ENCODE results near the gene IL22RA2. TPM values are rescaled to one million over a fixed set of nuclear protein-coding genes. Genes with fewer than 3 reads are reported as not detected.
A peak's percentile ranks its signal among the peaks of the same experiment; 100 is the strongest.

The IL22RA2 gene
- total and polyA plus RNA-seq, 2 of the 13 experiments (the other 11 are each of a cell fraction or from before 2014, with no cell fraction given): not detected

DNA sequence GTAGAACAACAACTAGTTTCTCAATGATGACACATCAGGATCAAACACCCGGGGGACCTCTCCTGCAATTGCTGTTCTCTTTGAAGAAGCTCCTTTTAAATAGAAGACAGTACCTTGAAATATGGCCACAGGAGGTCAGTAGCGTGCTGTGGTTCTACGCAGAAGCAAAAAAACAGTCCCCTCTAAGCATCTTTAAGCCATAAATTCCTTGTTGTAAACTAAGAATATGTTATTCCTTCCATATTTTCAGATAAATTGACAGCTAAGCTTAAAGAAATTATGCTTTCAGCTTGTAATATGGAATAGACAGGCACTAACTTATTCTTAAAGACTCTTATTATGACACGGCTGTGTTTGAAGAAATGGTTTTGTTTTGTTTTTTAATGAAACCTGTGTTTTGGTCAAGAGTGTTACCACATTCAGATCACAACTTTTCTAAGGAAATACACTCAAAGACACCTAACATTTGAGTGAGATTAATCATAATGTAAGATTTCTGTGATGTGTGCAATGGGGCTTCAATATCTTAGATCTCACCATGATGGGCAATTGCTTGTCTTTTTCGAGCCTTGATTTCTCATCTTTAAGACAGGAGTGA is 78.9 kb downstream of the IL22RA2 start (continued):
- TF ChIP-seq, protein P1, sequence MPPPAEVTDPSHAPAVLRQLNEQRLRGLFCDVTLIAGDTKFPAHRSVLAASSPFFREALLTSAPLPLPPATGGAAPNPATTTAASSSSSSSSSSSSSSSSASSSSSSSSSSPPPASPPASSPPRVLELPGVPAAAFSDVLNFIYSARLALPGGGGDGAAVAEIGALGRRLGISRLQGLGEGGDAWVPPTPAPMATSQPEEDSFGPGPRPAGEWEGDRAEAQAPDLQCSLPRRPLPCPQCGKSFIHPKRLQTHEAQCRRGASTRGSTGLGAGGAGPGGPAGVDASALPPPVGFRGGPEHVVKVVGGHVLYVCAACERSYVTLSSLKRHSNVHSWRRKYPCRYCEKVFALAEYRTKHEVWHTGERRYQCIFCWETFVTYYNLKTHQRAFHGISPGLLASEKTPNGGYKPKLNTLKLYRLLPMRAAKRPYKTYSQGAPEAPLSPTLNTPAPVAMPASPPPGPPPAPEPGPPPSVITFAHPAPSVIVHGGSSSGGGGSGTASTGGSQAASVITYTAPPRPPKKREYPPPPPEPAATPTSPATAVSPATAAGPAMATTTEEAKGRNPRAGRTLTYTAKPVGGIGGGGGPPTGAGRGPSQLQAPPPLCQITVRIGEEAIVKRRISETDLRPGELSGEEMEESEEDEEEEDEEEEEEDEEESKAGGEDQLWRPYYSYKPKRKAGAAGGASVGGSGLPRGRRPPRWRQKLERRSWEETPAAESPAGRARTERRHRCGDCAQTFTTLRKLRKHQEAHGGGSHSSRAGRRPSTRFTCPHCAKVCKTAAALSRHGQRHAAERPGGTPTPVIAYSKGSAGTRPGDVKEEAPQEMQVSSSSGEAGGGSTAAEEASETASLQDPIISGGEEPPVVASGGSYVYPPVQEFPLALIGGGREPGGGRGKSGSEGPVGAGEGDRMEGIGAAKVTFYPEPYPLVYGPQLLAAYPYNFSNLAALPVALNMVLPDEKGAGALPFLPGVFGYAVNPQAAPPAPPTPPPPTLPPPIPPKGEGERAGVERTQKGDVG (CRISPR knock-in tag; IDR thresholded peaks at IDR 0.05; ENCODE audit: borderline replicate concordance): no peak
- TF ChIP-seq JUND (CRISPR knock-in tag; IDR thresholded peaks at IDR 0.05) (no peak), SOX5 (CRISPR knock-in tag; IDR thresholded peaks at IDR 0.05; ENCODE audit: borderline replicate concordance) (peak; percentile 40; the same call in 1 of the 2 replicates), XRCC5 (optimal IDR thresholded peaks at IDR 0.05; ENCODE audit: low read length) (no peak), TEAD3 (CRISPR knock-in tag; optimal IDR thresholded peaks at IDR 0.05; ENCODE audit: borderline replicate concordance) (no peak), KLF6 (CRISPR knock-in tag; IDR thresholded peaks at IDR 0.05) (no peak), ZNF343 (CRISPR knock-in tag; IDR thresholded peaks at IDR 0.05) (no peak), HDAC6 (IDR thresholded peaks at IDR 0.05; ENCODE audit: low read depth, low read length) (no peak), PCBP2 (optimal IDR thresholded peaks at IDR 0.05; ENCODE audit: low read depth, low read length, poor library complexity, severe bottlenecking) (no peak), MAFF (IDR thresholded peaks at IDR 0.05; ENCODE audit: low read depth, low read length) (no peak), ZNF230 (CRISPR knock-in tag; IDR thresholded peaks at IDR 0.05) (no peak), FOXK1 (CRISPR knock-in tag; IDR thresholded peaks at IDR 0.05; ENCODE audit: borderline replicate concordance, low read depth) (no peak), HOMEZ (CRISPR knock-in tag; IDR thresholded peaks at IDR 0.05; ENCODE audit: low read depth) (0 out of 2 replicates have a peak, but pooled peaks have one; percentile 22), DMAP1 (CRISPR knock-in tag; IDR thresholded peaks at IDR 0.05) (no peak)
- TF ChIP-seq, protein P2, sequence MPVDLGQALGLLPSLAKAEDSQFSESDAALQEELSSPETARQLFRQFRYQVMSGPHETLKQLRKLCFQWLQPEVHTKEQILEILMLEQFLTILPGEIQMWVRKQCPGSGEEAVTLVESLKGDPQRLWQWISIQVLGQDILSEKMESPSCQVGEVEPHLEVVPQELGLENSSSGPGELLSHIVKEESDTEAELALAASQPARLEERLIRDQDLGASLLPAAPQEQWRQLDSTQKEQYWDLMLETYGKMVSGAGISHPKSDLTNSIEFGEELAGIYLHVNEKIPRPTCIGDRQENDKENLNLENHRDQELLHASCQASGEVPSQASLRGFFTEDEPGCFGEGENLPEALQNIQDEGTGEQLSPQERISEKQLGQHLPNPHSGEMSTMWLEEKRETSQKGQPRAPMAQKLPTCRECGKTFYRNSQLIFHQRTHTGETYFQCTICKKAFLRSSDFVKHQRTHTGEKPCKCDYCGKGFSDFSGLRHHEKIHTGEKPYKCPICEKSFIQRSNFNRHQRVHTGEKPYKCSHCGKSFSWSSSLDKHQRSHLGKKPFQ (CRISPR knock-in tag; IDR thresholded peaks at IDR 0.05; ENCODE audit: insufficient replicate concordance): peak; percentile 35
- TF ChIP-seq, protein P3, sequence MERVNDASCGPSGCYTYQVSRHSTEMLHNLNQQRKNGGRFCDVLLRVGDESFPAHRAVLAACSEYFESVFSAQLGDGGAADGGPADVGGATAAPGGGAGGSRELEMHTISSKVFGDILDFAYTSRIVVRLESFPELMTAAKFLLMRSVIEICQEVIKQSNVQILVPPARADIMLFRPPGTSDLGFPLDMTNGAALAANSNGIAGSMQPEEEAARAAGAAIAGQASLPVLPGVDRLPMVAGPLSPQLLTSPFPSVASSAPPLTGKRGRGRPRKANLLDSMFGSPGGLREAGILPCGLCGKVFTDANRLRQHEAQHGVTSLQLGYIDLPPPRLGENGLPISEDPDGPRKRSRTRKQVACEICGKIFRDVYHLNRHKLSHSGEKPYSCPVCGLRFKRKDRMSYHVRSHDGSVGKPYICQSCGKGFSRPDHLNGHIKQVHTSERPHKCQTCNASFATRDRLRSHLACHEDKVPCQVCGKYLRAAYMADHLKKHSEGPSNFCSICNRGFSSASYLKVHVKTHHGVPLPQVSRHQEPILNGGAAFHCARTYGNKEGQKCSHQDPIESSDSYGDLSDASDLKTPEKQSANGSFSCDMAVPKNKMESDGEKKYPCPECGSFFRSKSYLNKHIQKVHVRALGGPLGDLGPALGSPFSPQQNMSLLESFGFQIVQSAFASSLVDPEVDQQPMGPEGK (CRISPR knock-in tag; IDR thresholded peaks at IDR 0.05): no peak
- TF ChIP-seq, protein P4, sequence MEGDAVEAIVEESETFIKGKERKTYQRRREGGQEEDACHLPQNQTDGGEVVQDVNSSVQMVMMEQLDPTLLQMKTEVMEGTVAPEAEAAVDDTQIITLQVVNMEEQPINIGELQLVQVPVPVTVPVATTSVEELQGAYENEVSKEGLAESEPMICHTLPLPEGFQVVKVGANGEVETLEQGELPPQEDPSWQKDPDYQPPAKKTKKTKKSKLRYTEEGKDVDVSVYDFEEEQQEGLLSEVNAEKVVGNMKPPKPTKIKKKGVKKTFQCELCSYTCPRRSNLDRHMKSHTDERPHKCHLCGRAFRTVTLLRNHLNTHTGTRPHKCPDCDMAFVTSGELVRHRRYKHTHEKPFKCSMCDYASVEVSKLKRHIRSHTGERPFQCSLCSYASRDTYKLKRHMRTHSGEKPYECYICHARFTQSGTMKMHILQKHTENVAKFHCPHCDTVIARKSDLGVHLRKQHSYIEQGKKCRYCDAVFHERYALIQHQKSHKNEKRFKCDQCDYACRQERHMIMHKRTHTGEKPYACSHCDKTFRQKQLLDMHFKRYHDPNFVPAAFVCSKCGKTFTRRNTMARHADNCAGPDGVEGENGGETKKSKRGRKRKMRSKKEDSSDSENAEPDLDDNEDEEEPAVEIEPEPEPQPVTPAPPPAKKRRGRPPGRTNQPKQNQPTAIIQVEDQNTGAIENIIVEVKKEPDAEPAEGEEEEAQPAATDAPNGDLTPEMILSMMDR (CRISPR knock-in tag; IDR thresholded peaks at IDR 0.05): peak; percentile 85
- TF ChIP-seq, protein P5, sequence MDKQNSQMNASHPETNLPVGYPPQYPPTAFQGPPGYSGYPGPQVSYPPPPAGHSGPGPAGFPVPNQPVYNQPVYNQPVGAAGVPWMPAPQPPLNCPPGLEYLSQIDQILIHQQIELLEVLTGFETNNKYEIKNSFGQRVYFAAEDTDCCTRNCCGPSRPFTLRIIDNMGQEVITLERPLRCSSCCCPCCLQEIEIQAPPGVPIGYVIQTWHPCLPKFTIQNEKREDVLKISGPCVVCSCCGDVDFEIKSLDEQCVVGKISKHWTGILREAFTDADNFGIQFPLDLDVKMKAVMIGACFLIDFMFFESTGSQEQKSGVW (CRISPR knock-in tag; IDR thresholded peaks at IDR 0.05; ENCODE audit: borderline replicate concordance): no peak

Data from HepG2 (cell line).